Activated T-cell treated with anti-CD3 and anti-CD28 coated beads, Interleukin-2, amount 50 U/mL, for 24 hours (primary cell): ENCODE data around the gene PRKCE.

Source experiments
- DNase-seq: peaks from one replicate; pipeline ENCODE4 v3.0.0-alpha.2; 2020
- H3K27ac Mint-ChIP-seq: 2 replicates; pipeline ENCODE4 v1.8.0; 2020; ENCODE audit warnings: mild to moderate bottlenecking, mixed read lengths
- H3K27me3 Mint-ChIP-seq: 2 replicates; pipeline ENCODE4 v1.8.0; 2020; ENCODE audit warnings: mixed read lengths
- H3K36me3 Mint-ChIP-seq: 2 replicates; pipeline ENCODE4 v1.8.0; 2020; ENCODE audit warnings: low read depth, mixed read lengths
- H3K4me1 Mint-ChIP-seq: 2 replicates; pipeline ENCODE4 v1.8.0; 2020; ENCODE audit warnings: low read depth, mixed read lengths
- H3K4me3 Mint-ChIP-seq: 2 replicates; pipeline ENCODE4 v1.8.0; 2020; ENCODE audit warnings: mild to moderate bottlenecking, moderate library complexity, mixed read lengths
- H3K9me3 Mint-ChIP-seq: 2 replicates; pipeline ENCODE4 v1.8.0; 2020; ENCODE audit warnings: mixed read lengths

The PRKCE gene

GRCh38 chr2:45806563-45807358 is 155.3 kb downstream of the PRKCE start:
- DNase-seq, result no peak
- Mint-ChIP-seq H3K36me3 (no peaks in the 10 kb centered on the region), H3K4me1 (peaks cover 2% of the 10 kb centered on the region), H3K9me3 (no peaks in the 10 kb centered on the region), H3K4me3 (no peak overlapping the region), H3K27ac (no peak overlapping the region), H3K27me3 (no peaks in the 10 kb centered on the region)

GRCh38 chr2:45808294-45808800 is 156.9 kb downstream of the PRKCE start:
- Mint-ChIP-seq H3K9me3 (no peaks in the 10 kb centered on the region), H3K4me1 (peaks cover 4% of the 10 kb centered on the region), H3K36me3 (no peaks in the 10 kb centered on the region), H3K27ac (no peak overlapping the region), H3K27me3 (no peaks in the 10 kb centered on the region), H3K4me3 (no peak overlapping the region)
- DNase-seq, result no peak

GRCh38 chr2:45809205-45809604 is 157.7 kb downstream of the PRKCE start:
- DNase-seq, result no peak
- H3K9me3 Mint-ChIP-seq, result no peaks in the 10 kb centered on the region
- H3K27ac Mint-ChIP-seq, result no peak overlapping the region
- H3K4me3 Mint-ChIP-seq, result no peak overlapping the region
- H3K27me3 Mint-ChIP-seq, result no peaks in the 10 kb centered on the region
- no peaks in the 10 kb centered on the region for H3K36me3 Mint-ChIP-seq
- peaks cover 4% of the 10 kb centered on the region for H3K4me1 Mint-ChIP-seq

- Mint-ChIP-seq H3K4me1 (peaks cover 4% of the 10 kb centered on the region), H3K36me3 (no peaks in the 10 kb centered on the region), H3K27ac (no peak overlapping the region), H3K4me3 (no peak overlapping the region), H3K27me3 (no peaks in the 10 kb centered on the region), H3K9me3 (no peaks in the 10 kb centered on the region)
- no peak for DNase-seq
Measured at GRCh38 chr2:45812011-45812500, 160.6 kb downstream of the PRKCE start.

GRCh38 chr2:45813003-45813941 is 161.8 kb downstream of the PRKCE start:
- Mint-ChIP-seq H3K9me3 (no peaks in the 10 kb centered on the region), H3K27ac (no peak overlapping the region), H3K27me3 (no peaks in the 10 kb centered on the region), H3K4me1 (peaks cover 3% of the 10 kb centered on the region), H3K4me3 (no peak overlapping the region), H3K36me3 (no peaks in the 10 kb centered on the region)
- no peak for DNase-seq

- H3K9me3 Mint-ChIP-seq, result no peaks in the 10 kb centered on the region
- H3K27me3 Mint-ChIP-seq, result no peaks in the 10 kb centered on the region
- H3K27ac Mint-ChIP-seq, result no peak overlapping the region
- no peaks in the 10 kb centered on the region for H3K36me3 Mint-ChIP-seq
- peaks cover 3% of the 10 kb centered on the region for H3K4me1 Mint-ChIP-seq
- DNase-seq, result no peak
- no peak overlapping the region for H3K4me3 Mint-ChIP-seq
Measured at GRCh38 chr2:45814488-45814887, 163.0 kb downstream of the PRKCE start.

- Mint-ChIP-seq H3K4me1 (peaks cover 3% of the 10 kb centered on the region), H3K4me3 (no peak overlapping the region), H3K27me3 (no peaks in the 10 kb centered on the region), H3K36me3 (no peaks in the 10 kb centered on the region), H3K9me3 (no peaks in the 10 kb centered on the region), H3K27ac (no peak overlapping the region)
- no peak for DNase-seq
Measured at GRCh38 chr2:45814951-45815621, 163.6 kb downstream of the PRKCE start.

- H3K4me3 Mint-ChIP-seq, result no peak overlapping the region
- H3K4me1 Mint-ChIP-seq, result peaks cover 3% of the 10 kb centered on the region
- no peaks in the 10 kb centered on the region for H3K9me3 Mint-ChIP-seq
- no peaks in the 10 kb centered on the region for H3K36me3 Mint-ChIP-seq
- DNase-seq, result no peak
- H3K27ac Mint-ChIP-seq, result no peak overlapping the region
- no peaks in the 10 kb centered on the region for H3K27me3 Mint-ChIP-seq
Measured at GRCh38 chr2:45816272-45816671, 164.8 kb downstream of the PRKCE start.

- no peaks in the 10 kb centered on the region for H3K9me3 Mint-ChIP-seq
- H3K36me3 Mint-ChIP-seq, result no peaks in the 10 kb centered on the region
- no peak overlapping the region for H3K27ac Mint-ChIP-seq
- H3K4me1 Mint-ChIP-seq, result peaks cover 6% of the 10 kb centered on the region
- no peak overlapping the region for H3K4me3 Mint-ChIP-seq
- DNase-seq, result no peak
- no peaks in the 10 kb centered on the region for H3K27me3 Mint-ChIP-seq
Measured at GRCh38 chr2:45818591-45818990, 167.1 kb downstream of the PRKCE start.

GRCh38 chr2:45820048-45820447 is 168.6 kb downstream of the PRKCE start:
- Mint-ChIP-seq H3K9me3 (no peaks in the 10 kb centered on the region), H3K36me3 (no peaks in the 10 kb centered on the region), H3K4me3 (no peak overlapping the region), H3K27me3 (no peaks in the 10 kb centered on the region), H3K4me1 (peaks cover 15% of the 10 kb centered on the region), H3K27ac (no peak overlapping the region)
- DNase-seq, result no peak

- Mint-ChIP-seq H3K9me3 (no peaks in the 10 kb centered on the region), H3K27me3 (no peaks in the 10 kb centered on the region), H3K27ac (no peak overlapping the region), H3K4me3 (no peak overlapping the region), H3K4me1 (peaks cover 17% of the 10 kb centered on the region), H3K36me3 (no peaks in the 10 kb centered on the region)
- no peak for DNase-seq
Measured at GRCh38 chr2:45821558-45822271, 170.2 kb downstream of the PRKCE start.

GRCh38 chr2:45822272-45822630 is 170.8 kb downstream of the PRKCE start:
- no peak for DNase-seq
- no peak overlapping the region for H3K4me3 Mint-ChIP-seq
- no peak overlapping the region for H3K27ac Mint-ChIP-seq
- H3K4me1 Mint-ChIP-seq, result peaks cover 19% of the 10 kb centered on the region
- no peaks in the 10 kb centered on the region for H3K36me3 Mint-ChIP-seq
- H3K9me3 Mint-ChIP-seq, result no peaks in the 10 kb centered on the region
- no peaks in the 10 kb centered on the region for H3K27me3 Mint-ChIP-seq

- DNase-seq, result no peak
- Mint-ChIP-seq H3K27ac (no peak overlapping the region), H3K4me3 (no peak overlapping the region), H3K27me3 (no peaks in the 10 kb centered on the region), H3K4me1 (peaks cover 19% of the 10 kb centered on the region), H3K36me3 (no peaks in the 10 kb centered on the region), H3K9me3 (no peaks in the 10 kb centered on the region)
Measured at GRCh38 chr2:45823723-45824206, 172.3 kb downstream of the PRKCE start.
